Measurements from ENCODE around the gene KIF25.

GRCh38 chr6:168063431-168063830 is 66.0 kb downstream of the KIF25 start:
- TF ChIP-seq CTCF (IDR thresholded peaks at IDR 0.05) (no peak), EP300 (IDR thresholded peaks at IDR 0.05) (no peak), POLR2AphosphoS5 (IDR thresholded peaks at IDR 0.05) (no peak)
